NK-92 (cell line): Measurements from ENCODE around the gene PER3.

ENCODE experiments used
- DNase-seq: peaks from one replicate; lab custom pipeline; 2025; ENCODE audit not compliant: unreplicated experiment; lab: John Stamatoyannopoulos, UW

The PER3 gene

DNA sequence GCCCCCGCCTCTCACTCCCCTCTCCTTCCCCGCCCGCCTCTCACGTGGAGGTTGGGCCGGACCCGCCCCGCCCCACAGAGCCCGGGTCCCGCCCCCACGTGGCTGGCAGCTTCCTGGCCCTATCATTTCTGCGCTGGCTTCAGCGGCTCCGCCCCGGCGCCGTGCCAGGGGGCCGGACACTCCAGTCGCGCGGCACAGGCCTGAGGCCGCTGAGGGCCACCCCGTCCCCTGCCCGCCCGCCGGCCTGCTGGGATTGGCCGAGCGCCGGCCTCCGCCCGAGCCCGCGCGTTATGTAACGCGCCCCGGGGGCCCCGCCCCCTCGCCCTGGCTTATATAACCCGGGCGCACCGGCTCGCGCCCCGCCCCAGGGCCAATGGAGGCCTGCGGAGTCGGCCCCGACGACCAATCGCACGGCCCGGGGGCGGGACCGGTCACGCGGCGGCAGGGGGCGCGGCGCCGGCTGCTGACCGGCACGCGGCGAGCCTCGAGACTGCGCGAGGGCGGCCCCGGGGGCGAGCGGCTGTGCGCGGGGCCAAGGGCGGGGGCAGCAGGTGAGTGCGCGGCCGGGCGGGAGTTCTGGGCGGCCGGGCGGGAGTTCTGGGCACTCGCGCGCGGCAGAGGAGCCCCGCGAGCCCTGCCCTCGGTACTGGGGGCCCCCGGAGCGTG, at the start of gene PER3:
PER3 (plus strand) TSS at position 466 of the 666 bp plus-strand sequence. CDS start 587 bp downstream, outside the sequence.
- no peak for DNase-seq

DNA sequence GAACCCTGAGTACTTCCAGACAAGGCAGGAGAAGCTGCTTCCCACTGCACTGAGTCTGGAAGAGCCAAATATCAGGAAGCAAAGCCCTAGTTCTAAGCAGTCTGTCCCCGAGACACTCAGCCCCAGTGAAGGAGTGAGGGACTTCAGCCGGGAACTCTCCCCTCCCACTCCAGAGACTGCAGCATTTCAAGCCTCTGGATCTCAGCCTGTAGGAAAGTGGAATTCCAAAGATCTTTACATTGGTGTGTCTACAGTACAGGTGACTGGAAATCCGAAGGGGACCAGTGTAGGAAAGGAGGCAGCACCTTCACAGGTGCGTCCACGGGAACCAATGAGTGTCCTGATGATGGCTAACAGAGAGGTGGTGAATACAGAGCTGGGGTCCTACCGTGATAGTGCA, 46.0 kb upstream of the PER3 start:
- no peak for DNase-seq

DNA sequence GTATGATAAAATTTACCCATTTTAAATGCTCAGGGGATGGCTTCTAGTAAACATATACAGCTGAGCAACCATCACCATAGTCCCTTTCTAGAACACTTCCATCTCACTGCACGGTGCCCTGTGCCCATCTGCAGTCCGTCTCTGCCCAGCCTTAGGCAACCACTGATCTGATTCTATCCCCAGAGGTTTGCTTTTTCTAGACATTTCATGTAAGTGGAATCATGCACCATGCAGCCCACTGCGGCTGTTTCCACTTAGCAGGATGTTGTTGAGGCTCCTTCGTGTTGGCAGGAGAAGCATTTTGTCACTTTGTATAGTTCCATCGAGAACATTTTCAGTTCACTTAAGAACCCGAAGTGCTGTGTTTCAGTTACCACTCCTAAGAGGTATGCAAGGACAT, 40.7 kb upstream of the PER3 start:
- DNase-seq = no peak

DNA sequence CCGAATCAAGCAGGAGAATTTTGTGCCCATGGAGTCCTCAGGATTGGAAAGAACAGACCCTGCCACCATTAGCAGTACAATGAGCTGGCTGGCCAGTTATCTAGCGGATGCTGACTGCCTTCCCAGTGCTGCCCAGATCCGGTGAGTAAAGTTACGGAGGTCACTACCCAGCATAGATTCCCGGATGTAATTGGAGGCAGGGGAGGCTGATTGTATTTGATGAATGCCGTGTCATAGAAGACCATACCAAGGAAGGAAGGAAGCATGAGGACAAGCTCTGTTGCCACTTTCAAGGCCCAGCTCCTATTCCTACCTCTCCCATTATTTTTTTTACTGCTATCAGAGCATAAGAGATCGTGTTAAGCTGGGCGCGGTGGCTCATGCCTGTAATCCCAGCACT, 39.2 kb upstream of the PER3 start:
- DNase-seq = no peak

DNA sequence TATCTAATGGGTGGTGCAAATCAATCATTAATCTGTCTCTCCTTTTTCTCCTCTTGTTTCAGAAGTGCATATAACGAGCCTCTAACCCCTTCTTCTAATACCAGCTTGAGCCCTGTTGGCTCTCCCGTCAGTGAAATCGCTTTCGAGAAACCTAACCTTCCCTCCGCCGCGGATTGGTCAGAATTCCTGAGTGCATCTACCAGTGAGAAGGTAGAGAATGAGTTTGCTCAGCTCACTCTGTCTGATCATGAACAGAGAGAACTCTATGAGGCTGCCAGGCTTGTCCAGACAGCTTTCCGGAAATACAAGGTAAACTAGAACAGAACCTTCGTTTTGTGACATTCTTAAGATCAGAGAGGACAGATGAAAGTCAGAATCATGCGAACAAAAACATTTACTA, 38.3 kb upstream of the PER3 start:
- no peak for DNase-seq

DNA sequence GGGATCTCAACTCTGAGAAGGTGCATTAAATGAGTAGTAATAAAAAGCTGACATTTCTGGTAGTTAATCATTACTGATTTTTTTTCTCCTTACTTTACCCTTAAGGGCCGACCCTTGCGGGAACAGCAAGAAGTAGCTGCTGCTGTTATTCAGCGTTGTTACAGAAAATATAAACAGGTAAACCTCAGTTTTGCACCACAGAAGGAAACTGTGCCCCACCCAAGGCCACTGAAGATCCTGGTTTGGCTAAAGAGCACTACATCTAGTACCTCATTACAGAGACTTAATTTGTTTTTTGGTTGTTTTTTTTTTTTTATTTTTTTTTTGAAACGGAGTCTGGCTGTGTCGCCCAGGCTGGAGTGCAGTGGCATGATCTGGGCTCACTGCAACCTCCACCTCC, 36.5 kb upstream of the PER3 start:
- DNase-seq = no peak

DNA sequence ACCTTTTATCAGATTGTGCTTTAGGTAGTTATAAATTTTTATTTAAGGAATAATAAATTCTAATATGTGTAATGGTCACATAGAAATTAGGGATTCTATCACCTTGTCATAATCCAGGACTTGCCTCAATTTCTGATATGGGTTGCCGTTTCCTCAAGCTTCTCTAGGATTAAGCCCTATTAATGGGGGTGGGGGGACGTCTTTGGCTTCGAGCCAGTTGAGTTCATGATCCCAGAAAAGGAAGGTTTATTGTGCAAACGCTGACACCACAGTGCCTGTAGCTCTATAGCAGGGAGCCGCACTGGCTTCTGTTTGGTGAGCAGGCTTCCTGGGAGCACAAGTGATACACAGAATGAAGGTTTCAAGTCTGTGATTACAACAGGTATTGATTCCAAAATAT, 35.0 kb upstream of the PER3 start:
- DNase-seq = no peak

DNA sequence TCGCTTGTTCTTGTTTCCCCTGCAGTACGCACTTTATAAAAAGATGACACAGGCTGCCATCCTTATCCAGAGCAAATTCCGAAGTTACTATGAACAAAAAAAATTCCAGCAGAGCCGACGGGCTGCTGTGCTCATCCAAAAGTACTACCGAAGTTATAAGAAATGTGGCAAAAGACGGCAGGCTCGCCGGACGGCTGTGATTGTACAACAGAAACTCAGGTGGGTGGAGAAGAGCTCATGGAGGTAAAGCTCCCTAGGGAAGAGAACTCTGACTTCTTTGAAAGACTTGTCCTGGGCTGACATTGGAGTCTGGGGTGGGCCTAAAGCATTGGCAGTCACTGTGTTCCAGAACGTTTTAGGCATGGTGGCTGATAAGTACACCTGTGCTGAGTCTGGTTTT, 32.9 kb upstream of the PER3 start:
- no peak for DNase-seq

DNA sequence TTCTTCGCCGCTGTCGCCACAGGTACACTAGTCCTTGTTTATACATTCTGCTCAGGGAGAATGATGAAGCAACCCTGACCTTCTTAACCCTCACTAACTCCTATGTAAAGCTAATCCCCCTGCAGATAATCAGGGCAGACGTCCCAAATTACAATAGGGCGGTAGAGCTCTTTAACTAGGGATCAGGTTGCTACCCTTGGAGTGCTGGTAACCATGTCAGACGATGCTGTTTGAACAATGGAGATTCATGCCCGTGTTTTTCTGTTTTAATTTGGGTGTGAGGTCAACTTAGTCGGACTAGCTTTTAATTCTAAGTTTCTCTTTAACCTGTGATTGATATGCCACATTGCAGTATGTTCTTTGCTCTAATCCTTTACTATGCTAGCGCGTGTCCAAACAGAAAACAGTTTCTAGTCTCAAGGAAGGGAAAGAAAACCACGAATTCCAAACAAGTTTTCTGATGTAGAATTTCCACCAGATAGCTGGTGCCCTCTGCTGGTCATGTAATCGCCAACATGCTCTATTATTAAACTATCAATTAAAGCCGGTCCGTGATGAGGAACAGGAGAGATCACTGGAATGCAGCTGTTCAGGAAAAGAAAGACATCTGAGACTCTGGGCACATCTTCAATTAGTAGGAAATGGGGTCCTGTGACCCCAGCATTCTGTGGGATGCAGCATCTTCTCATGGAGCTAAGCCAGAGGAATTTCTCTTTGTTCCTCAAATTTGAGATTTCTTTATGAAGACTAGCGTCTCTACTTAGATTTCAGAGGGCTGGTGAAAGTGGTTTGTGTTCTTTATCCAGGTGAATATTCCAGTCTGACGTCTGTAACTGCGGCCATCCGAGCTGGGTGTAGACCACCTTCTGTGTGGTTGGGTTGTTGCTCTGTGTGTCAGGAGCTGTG, 31.3 kb upstream of the PER3 start:
- DNase-seq = no peak

DNA sequence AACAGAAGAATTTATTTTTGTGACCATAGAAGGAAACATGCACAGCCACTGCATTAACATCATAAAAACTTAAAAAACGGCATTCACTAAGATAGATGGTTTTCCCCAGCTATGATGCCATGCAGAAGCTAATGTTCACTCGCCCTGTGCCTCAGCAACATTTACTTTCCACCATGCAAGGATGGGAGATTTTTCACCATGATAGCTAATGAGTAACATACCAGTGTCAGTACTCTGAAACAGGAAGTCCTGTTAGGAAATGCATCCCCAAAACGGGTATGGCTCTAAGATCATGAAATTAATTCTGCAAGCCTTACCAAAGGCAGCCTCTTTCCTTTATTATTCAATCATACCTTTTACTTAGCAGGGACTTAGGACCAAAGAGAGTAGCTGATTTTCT, 30.4 kb upstream of the PER3 start:
- DNase-seq = no peak

DNA sequence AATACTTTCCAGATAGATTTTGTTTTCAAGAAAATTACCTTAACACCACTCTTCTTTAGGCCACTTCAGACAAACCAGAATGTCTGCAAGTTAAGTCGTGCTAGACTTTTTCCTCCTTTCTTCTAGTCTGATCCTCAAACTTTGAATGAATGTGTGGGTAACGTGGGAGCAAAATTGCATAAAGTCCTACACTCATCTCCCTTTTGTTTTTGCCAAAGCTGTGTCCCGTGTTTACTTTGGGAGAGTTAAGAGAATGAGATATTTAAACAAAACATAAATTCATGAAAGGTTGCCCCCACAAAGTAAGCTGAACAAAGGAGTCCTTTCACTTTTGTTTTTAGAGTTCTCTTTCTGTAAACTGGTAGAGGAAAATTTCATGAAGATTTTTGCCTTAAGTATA, 29.9 kb upstream of the PER3 start:
- no peak for DNase-seq

DNA sequence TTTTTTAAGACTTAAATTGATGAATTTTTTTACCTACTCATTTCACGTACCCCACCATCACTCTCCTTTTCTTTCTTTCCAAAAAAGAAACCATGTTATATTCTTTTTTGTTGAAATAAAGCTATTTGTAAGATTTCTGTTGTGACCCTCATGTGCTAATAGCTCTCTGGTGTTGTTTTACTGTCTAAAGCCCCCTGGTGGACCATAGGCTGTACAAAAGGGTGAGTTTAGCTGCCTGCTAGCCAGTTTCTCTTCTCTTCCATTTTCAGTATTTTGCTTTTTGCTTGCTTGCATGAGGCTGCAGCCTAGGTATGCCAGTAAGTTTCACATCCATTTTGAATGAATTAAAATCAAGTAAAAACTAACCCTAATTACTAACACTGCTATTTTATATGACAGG, 28.6 kb upstream of the PER3 start:
- no peak for DNase-seq

DNA sequence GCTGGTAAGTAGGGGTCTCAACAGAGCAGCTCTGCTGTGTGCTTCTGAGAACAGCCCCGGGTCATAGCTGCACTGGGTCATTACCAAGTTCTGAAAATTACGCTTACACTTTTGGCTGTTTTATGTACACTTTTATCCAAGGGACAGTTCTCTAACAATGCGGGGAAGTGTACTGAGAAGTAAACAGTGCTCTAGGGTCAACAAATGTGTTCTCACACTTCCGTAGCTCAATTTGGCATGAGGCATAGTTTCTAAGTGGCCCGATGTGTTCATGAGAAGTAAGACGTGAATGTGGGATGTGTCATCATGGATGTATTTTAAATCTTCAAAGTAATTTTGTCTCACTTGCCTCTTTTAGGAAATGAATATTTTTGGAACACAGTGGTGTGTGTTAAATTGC, 23.8 kb upstream of the PER3 start:
- no peak for DNase-seq

DNA sequence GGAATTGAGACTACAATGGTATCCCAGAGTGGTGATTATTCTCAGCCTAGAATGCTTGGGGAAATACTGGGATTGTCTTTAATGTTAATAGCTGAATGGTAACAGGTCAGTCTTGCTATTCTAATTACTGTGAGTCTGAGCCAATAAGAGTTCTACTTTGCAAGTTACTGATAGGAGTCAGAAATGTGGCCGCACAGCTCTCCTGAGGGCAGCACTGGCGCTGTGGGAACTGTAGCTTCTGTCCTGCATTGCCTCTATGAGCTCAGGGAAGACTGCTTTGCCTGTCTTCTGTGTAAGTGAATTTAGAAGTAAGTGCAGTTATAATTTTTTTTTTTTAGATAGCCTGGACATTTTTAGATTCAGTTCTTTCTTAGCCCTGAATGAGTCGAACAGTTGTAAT, 23.0 kb upstream of the PER3 start:
- no peak for DNase-seq

DNA sequence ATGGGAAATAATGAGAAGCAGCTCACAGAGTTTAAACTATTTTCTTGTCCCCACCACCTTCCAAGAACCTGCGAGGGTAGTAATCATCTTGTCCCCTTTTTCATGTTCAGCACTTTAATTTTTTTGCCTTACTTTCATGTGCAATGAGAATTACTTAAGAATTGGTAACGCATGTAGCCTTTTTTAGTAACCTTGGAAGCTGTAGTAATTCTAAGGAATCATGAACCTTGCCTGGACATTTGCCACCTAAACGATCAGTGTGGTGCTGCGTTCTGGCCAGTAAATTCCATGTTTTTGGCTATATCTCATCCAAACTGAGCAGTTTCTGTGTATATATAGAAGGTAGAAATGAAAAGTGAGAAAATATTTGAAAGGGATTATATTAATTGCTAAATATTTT, 16.9 kb upstream of the PER3 start:
- DNase-seq = no peak

DNA sequence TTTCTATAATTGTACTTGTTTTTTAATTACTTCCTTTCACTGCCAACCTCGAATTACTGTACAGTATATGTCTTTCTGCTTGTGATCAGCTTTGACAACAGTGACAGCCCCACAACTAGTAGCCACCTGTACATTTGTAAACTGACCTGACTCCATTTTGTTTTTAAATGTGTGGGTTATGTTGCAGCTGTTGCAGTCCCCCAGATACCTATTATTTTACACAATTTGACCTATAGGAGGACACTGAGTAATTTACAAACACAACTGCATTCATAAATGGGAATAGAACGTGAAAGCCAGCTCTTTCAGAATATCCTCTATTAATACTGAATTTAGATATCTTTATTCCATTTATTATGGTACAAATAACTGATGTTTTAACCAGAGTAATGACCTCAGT, 15.5 kb upstream of the PER3 start:
- no peak for DNase-seq

DNA sequence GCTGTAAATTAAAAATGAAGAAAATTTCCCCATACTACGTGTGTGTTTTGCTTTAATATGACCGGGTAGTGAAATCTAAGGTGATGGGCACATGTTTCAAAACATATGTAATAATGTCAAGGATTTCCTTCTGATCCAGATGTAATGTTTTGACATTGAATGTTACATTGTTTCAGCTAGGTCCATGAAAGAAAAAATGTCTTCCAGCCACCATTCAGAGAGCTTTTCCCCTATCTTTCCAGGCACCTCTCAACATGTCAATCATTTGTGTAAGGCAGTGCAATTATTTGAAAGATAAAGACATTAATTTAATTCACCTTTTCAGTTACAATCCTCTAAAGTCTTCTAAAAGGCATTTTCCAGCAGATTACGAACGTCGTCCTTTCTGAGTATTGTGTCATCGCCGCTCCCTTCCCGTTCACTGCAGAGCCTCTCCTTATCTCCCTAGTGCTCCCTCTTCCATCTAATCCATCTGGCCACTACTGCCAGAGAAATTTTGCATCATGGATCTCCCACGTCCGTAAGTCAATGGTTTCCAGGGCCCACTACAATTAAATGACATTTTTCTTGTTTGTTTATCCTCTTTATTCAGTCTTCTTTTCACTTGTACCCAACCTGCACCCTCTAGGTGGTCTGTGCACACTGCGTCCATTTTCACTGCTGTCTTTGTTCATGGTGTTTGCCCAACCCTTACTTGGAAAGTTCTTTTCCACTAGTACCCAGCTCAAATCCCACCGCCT, 14.2 kb upstream of the PER3 start:
- DNase-seq = no peak

DNA sequence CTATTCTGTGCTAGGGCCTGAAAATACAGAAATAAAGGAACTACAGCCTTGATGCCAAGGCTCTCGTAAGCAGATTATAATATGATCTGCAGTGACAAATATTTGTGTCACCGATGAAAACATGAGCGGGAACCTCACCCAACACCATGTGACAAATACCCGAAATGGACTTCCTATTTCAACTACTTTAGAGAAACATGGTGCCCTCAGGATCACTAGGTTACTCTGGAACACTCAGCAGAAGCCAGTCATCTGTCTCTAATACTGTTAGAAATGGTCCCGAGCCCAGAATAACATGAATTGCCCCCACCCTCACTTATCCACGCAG, 13.5 kb upstream of the PER3 start:
- DNase-seq = no peak

DNA sequence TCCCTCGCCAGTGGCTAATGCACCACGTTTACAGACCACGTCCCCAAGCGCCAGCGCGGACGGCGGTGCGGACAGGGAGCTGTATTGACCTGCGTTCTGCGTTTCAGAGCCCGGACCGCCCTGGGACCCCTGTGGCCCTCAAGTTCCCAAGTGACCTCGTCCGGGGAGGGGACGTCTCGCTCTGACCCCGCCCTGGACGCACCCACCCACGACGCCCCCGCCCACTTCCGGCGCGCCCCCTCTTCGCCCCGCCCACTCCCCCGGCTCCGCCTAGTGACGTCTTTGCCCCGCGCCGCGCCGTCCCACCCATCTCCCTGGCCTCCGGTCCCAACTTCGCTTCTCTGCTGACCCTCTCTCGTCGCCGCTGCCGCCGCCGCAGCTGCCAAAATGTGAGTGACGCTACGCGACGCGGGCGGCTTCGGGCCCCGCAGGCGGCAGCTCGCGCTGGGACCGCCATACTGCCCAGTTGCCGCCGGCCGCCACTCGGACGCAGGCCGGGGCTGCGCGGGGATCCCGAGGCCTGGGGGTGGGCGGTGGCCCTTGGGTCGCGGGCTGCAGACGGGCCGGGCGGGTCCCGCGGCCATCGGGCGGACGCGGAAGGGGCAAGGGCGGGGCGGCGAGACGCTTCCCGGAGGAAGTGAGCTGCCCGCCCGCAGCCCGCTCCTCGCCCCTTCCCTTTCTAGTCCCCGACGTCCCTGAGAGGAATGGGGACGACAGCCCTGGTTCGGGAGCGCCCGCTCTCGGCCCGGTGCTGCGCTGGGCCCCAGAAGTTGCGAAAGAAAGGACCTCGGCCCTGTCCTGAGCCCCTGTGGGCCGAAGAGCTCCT, 12.9 kb upstream of the PER3 start, which contains the start of gene VAMP3:
VAMP3 (plus strand) TSS at position 300 of the 826 bp plus-strand sequence; CDS start at position 388, 88 bp downstream.
- DNase-seq = no peak

DNA sequence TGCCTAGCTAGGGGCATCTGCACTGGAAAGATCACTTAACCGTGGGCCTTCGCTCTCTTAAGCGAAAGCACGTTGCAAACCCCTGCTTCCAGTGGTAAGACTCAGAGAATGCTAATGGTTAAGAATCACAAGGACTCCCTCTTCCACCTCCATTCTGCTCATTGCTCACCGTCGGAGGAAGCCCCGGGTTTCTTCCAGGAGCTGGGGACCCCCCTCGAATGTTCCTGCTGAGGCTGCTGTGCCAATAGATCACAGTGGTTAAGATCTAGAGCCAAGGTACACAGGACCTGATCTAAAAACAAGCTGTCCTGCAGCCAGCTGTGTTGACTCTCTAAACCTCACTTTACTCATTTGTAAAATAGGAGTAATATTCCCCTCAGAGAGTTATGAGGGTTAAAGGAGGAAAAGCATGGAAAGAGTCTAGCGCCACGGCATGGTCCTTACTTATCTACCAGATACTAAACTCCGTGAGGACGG, 12.2 kb upstream of the PER3 start:
- no peak for DNase-seq

DNA sequence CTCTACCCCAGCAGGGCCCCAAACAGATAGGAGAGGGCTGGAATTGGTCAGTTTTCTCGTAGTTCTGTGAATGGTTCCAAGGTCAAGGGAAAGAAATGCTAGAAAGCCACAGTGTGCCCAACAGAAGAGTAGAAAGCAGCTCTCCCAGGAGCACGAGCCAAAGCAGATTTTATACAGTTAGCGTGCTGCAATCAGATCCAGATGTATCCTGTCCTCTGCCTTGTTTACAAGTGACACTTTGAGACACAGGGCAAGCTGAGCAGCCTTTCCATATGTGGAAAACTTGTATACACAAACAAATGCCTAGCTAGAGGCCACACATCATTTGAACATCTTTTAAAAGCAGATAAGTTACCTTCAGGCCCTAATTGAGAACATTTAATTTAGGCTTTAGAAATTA, 6.5 kb upstream of the PER3 start:
- no peak for DNase-seq
